ENCODE results near the gene KCNJ6.

KCNJ6 gene

DNA sequence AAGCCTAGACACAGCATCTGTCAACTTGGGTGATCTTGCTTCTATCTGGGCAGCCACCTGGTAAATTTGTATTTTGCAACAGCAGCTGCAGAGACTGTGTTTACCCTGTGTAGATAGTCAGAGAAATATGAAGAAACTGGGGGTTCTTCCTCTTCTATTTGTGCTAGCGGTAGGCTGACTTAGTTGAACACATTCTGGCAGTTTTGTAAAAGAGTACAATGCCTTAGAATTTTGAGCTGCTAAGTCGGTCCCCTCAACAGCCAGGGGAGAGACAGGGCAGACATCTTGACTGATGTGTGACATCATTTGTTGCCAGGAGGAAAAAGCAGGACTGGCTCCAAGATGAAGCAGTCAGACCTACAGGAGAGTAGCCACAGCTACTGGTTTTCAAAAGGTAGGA lies 53.7 kb downstream of the KCNJ6 start:
- DNase-seq, result no peak

GRCh38 chr21:37861561-37861960 lies 54.7 kb downstream of the KCNJ6 start:
- DNase-seq, result no peak

- no peak for DNase-seq
These were observed 55.8 kb downstream of the KCNJ6 start for GRCh38 chr21:37860416-37860815.

GRCh38 chr21:37855647-37856625 lies 60.3 kb downstream of the KCNJ6 start:
- DNase-seq, result no peak

DNA sequence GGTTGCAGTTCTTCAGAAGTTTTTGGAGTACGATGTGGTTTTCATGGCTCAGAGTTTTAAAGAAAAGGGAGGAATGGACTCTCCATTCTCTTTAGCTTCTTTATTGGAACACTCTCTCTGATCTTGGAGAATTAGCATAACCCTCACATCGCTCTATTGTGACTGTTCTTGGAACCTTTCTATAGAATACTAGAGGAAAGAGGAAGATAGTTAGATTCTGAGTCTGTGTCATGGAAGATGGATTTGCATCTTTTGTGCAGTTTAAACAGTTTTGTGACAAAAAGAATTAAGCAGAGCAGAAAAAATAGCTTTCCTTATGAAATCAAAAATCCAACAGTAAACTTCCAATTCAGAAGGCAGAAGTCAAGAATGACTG lies 61.0 kb downstream of the KCNJ6 start:
- DNase-seq, result no peak

GRCh38 chr21:37849506-37850102 lies 66.7 kb downstream of the KCNJ6 start:
- DNase-seq, result no peak

DNA sequence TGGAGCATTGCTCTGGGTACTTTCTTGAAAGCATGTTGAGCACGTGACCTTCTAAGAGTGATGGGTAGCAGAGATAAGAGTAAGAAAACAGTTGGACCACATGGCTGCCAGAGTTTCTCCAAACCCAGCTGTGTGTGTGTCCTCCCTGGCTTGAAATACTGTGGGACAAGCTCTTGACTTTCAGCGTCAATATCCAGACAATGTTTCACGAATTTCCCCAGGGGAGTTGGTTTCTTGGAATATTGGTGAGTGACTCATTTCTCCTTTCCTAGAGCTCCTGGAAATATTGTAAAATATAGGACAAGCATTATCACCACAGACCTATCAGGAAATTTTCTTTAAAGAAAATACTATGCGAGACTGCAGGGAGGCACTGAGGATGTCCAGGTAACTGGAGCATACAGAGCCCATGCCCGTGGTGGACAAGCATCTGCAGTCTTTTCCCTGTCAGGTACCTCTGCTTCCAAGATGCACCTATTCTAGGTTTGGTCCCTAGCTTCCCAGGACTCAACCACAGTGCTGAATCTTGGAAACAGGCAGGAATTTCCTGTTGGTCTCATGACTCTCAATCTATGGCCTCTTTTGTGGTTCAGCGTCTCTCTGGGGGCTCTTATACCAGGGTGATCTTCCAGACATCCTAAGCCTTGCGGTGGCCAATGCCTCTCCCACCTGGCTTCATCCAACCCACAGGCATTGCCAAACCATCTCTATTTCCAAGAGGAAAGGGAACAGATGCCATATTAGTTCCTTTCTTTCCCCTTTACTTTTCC lies 67.4 kb downstream of the KCNJ6 start:
- no peak for DNase-seq

DNA sequence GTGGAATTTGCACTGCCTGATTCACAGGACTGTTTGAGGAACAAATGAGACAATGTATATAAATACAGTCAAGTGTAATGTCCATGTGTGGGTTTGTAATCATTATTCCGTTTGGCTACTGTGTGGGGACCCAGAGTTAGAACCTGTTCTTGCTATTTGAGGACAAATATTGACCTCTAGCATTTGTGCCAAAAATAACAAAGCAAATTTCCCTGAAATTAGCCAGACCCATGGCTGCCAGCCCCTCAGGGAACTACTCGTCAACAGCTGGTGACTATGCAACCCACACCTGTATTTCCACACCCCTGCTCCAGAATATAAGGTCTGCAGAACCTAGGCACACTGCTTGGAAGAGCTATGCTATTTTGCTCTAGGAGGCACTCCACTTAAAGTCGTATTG lies 70.7 kb downstream of the KCNJ6 start:
- DNase-seq, result no peak

DNA sequence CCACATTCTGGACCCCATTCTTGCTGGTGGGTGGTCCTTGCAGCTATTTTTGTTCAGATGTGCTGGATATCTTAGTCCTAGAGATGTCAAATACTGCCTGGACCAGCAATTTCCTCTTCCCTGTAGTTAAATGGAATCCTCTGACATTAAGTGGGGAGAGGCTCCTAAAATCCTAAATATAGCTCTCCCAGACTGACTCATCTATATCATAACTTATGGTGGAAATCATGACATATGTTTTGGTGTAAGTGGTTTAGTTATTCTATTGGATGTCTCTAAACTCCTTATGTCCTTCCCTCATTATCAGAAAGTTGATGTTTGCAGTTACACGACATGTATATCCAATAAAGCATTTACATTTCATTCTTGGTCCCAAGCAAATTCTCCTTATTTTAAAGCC lies 73.1 kb downstream of the KCNJ6 start:
- no peak for DNase-seq

DNA sequence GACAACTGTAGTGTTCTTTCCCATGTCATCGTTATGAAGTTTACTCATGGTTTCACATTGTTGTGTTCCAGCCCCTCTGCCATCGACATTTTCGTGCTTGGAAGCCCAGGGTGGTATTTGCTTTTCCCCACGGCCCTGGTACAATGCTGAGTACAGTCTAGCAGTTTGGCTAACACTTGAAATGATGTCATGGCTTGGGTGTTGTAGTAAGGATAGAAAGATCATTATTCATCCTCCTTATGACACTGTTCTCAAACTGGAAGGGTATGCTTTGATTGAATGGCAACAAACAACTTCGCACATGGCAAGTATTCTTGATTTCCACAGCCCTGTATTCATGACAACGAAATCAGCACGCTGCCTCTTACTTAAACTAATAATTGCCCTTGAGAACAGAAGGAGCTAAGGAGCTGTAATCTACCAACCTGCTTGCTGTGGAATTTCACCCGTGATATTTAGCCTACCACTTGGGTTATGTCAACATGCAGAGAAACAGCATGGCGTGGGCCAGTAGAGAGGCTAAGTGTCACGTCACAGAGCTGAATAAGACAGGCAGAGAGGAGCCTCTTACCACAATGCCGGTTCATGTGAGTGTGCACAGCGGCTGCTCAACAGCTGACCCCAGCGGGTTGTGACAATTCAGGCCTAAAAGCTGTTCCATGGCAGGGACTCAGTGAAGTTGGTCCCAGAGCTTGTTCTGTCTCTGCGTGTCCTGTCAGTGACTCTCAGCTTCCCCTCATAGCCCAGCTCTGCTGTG lies 73.9 kb downstream of the KCNJ6 start:
- DNase-seq, result no peak

DNA sequence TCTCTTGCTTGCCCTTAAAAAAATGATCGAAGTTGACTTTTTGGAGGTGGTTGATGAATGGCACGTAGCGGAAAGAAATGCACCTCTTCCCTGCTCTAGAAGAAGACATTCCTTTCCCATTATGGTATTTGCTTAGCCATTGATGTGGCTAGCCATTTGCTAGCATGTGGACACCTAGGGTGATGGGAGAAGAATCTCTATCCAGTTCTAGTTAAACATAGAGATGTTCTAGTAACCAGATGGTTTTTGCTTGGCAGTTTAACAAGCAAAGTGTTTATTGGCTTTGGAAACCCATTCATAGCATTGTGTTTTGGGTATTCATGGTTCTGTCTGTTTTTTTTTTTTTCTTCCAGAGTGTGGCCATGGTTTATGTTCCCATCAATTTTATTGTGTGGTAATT lies 78.9 kb downstream of the KCNJ6 start:
- no peak for DNase-seq

DNA sequence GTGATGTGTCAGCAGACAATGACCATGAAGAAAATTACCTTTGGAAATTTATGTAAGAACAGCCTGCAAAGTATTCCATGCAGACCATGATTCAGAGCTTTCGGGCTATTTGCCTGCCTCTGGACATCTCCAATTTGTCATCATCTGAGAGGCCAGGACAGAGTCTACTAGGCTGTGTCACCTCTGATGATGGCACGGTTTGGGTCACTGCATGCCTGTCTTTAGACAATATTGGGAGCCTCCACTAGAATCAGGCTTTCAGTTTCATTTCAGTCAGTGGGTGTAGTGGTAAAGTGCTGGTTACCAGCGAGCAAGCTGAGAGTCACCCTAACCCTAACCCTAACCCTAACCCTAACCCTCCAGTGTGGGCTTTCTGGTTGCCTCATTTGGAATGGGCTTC lies 80.8 kb downstream of the KCNJ6 start:
- DNase-seq, result no peak

DNA sequence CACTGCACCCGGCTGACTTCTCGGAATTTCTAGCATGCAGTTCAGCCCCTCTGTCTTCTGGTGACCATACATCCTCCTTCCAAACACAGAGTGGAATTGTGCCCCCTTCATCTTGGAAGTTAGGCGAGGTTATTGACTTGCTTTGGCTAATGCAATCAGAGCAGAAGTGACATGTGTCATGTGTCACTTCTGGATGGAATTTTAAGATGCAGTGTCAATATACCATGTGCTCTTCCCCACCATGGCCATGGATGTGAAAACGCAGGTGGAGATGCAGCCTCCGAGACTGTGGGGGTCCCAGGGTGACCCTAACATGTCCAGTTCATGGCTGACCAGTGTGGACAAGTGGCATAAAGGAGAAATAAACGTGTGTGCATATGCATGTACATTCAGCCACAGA lies 83.0 kb downstream of the KCNJ6 start:
- DNase-seq, result no peak

GRCh38 chr21:37829447-37829846 lies 86.8 kb downstream of the KCNJ6 start:
- no peak for DNase-seq

GRCh38 chr21:37828991-37829390 lies 87.3 kb downstream of the KCNJ6 start:
- DNase-seq, result no peak

GRCh38 chr21:37828556-37828955 lies 87.7 kb downstream of the KCNJ6 start:
- no peak for DNase-seq

DNA sequence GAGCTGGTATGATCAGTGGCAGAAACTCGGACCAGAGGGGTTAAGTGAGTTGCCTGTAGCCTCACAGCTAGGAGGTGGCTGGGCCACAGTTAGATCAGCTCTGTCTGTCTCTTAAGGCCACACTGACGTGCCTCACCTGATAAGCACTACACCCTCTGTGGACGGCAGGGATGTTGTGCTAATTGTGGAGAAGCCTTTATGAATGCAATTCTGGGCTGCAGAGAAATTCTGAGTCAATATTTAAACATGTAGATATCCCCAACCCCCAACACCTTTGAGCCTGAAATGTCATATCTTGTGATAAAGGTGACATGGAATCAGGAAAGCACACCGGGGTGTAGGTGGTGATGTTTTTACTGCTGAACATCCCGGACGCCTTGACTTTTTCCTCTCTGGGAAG lies 88.3 kb downstream of the KCNJ6 start:
- DNase-seq, result no peak

GRCh38 chr21:37821786-37822450 lies 94.3 kb downstream of the KCNJ6 start:
- no peak for DNase-seq

DNA sequence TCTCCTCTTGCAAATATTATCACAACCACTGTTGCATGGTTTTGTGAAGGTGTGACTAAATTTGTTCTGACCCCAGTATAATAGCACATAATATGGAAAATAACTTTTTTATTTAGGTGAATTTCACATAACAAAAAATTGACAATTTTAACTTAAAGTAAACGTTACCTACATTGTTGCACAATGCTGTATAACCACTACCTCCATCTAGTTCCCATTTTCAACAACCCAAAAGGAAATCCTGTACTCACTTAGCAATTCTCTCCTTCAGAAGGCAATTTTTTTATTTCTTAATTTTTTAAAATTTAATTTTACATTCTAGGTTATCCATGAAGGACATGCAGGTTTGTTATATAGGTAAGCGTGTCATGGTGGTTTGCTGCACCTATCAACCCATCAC lies 95.2 kb downstream of the KCNJ6 start:
- DNase-seq, result no peak

DNA sequence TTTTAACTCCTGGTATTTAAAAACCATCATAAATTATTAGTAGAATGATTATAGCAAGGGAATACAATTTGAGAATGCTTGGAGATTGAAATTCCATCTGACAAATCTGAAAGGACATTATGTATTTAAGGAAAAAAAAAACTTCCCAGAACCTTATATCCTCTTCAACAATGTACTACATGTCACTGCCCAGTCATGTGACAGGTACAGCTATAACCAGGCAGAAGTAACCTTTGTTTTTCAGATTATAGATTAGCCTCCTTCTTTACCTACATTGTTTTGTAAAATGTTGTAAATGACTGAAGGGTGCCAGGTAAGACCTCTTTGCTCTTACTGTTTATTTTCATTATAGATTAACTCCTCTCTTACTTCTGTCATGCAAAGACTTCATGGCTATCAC lies 96.9 kb downstream of the KCNJ6 start:
- DNase-seq, result no peak

GRCh38 chr21:37817242-37817641 lies 99.0 kb downstream of the KCNJ6 start:
- no peak for DNase-seq

DNA sequence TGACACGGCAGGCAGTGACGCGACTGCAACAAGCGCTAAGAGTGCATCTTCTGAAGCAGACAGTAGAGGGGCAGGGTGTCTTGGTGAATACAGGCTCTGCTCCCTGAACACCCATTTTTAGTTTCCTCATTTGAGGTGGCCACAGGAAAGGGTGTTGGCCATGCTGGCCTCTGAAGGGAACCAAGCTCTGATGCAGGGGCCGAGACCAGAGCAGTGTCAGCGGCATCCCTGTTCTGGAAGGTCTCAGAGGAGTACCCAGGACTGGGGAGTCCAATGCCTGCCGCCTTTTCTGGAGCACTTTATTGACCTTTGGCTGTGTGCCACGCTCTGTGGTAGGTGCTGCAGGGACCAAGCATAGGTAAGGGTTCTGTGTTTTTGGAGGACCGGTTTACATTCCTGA lies 100.4 kb downstream of the KCNJ6 start:
- DNase-seq, result no peak

Measured in hippocampal formation (tissue), 2 donors.